Measurements from ENCODE around the gene ENPP6. TPM values are rescaled to one million over a fixed set of nuclear protein-coding genes. Genes with fewer than 3 reads are reported as not detected.

ENPP6 gene
- not detected for total RNA-seq

DNA sequence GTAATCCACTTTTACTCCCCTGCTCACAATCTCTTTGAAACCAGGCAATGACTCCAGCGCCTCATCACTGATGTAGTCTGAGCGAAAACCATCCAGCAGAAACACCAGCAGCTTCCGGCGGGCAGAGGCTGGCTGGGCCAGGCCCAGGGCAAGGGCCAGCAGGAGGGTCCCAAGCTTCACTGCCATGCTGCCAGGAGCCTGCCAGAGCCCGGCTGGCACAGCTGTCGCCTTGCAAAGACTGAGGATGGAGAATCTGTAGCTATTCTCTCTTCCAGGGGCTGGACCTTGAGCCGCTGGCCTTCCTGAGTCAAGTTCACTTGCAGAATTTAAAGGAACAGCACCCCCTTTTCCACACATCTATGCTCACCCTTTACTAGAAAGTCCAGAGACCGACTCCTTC, at the start of gene ENPP6:
Gene ENPP6 (minus strand): TSS at position 240 of the 400 bp plus-strand sequence. CDS start 54 bp downstream, at position 186.
- ATAC-seq, result no peak

DNA sequence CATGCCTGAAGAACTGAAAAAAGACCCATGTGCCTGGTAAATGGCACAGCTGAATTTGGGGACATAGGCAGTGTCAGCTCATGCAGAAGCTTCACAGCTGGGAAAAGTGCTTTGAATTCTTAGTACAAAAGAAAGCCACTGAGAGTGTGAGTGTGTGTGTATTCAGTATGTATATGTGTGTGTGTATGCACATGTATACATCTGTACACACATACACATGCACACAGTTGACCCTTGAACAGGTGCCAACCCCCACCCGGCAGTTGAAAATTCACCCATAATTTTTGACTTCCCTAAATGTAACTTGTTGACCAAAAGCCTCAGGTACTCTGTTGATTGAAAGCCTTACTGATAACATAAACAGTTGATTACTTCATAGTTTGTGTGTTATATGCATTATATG, 49.5 kb upstream of the ENPP6 start:
- no peak for ATAC-seq

DNA sequence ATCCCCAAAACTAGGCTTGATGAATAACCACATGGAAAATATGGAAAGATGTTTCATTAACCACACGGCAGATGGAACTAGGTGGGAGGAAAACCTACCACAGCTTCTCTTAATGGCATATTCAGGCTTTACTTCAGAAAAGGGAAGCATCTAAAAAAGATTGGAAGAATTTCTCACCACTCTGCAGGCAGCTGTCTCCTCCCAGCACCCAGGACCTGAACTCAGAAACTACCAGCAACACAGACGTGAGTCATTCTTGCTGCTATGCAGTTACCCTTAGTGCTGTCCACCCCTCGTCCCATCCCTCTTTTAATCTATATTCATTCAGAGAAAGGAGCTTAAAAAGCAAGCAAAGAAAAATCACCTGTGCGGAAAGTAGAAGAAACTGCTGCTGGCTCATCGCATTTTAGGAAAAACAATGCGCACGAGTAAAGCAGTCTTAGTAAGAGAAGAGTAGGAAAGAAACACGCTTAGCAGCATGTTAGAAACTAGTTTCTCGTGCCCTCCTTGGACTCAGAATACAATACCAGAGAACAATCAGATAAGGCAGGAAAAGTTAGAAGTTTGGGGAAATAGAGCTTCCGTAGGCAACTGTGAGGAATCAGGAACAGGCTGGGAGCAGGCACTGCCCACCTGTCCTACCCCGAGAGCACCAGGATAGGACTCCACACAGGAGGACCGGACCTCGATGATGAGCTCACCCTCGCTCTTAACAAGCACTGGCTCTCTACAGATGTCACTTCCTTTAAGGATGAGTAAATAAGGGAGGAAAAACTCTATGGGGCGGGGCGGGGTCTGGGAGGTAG, 48.1 kb upstream of the ENPP6 start:
- ATAC-seq, result no peak

GRCh38 chr4:184263910-184264732, 46.4 kb upstream of the ENPP6 start:
- ATAC-seq, result peak; percentile 81

- no peak for ATAC-seq
These were observed 45.8 kb upstream of the ENPP6 start for GRCh38 chr4:184263461-184263860.

DNA sequence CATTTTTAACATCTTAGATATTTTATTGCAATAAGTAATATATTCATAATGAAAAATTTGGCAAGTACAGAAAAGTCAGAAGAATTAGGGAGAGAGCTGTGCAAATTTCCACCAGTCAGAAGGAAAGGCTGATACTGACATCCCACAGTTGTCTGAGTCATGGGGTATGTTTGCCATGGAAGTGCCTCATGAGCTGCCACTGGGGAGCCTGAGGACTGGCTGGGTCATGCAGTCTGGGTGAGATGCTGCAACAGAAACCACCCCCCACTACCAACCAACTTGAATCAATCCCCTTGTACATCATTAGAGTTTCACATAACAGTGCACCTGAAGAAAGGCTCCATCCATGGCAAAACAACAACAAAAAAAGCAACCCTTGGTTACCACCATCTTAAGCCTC, 45.2 kb upstream of the ENPP6 start:
- no peak for ATAC-seq

- no peak for ATAC-seq
These were observed 43.6 kb upstream of the ENPP6 start for GRCh38 chr4:184261246-184261645.

DNA sequence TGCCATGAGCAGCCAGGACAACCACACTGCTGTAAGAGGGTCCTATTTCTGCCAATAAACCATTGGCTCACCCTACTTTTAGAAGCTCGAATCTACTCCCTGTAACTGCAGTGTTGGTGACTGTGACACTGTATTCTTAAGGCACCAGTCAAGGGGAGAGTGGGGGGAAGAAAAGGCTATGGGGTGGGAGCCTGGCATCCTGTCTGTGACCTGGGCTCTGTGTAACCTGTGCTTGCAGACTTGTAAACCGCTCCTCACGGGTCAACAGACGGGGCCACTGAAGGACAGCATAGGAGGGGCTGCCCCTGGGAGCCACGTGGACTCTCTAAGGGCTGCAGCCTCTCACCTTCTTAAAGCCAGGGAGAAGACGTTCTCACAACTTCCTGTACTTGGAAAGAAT, 42.2 kb upstream of the ENPP6 start:
- no peak for ATAC-seq

DNA sequence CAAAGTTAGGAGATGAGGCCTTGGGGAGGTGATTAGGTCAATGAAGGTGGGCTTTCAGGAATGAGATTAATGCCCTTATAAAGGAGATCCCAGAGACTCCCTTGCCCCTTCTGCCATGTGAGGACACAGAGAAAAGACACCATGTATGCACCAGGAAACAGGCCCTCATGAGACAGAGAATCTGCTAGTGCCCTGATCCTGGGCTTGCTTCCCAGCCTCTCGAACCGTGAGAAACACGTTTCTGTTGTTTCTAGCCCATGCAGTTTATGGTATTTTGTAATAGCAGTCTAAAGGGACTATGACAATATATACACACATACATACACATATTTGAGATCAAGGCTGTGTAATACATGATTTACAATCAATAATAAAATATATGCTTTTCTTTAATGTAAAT, 41.4 kb upstream of the ENPP6 start:
- ATAC-seq, result no peak

- ATAC-seq, result no peak
These were observed 38.4 kb upstream of the ENPP6 start for GRCh38 chr4:184255871-184256642.

GRCh38 chr4:184255361-184255760, 37.7 kb upstream of the ENPP6 start:
- no peak for ATAC-seq

DNA sequence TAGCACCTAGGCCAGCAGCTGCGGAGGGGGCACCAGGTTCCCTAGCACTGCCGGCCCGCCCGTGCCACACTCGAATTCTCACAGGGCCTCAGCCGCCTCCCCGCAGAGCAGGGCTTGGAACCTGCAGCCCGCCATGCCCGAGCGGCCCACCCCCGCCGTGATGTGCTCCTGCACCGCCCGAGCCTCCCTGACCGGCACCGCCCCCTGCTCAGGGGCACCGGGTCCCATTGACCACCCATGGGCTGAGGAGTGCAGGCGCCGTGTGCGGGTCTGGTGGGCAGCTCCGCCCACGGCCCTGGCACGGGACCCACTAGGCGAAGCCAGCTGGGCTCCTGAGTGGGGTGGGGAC, 35.4 kb upstream of the ENPP6 start:
- ATAC-seq, result peak; percentile 18

- peak; percentile 26 for ATAC-seq
These were observed 34.7 kb upstream of the ENPP6 start for GRCh38 chr4:184252136-184253071.

DNA sequence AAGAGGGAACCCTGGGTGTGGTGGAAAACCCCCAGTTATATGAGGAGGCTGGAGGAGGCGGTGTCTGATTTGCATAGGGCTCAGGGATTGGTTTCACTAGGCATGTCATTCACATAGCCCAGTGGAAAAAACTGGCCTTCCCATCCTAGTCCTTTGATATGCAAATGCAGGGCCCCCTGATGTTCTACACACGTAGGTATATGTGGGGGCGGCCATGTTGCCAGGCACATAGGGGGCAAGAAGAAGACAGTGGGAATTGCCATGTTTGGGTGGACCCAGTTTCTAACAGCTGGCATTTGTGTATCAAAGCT, 34.0 kb upstream of the ENPP6 start:
- ATAC-seq, result no peak

- ATAC-seq, result peak; percentile 57
These were observed 33.4 kb upstream of the ENPP6 start for GRCh38 chr4:184250795-184251669.

GRCh38 chr4:184248216-184248615, 30.5 kb upstream of the ENPP6 start:
- no peak for ATAC-seq

DNA sequence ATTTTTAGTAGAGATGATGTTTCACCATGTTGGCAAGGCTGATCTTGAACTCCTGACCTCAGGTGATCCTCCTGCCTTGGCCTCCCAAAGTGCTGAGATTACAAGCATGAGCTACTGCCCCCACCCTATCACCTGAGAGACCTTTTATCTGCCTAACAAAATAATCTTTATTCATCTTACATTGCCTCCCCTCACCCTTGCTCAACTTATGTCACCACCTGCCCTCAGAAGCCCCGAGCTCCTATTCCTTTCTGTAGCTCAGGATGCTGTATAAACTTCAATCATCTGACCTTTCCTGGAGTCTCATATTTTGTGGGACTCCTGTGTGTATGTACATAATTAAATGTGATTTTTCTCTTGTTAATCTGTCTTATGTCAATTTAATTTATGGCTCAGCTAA, 29.7 kb upstream of the ENPP6 start:
- ATAC-seq, result no peak

- ATAC-seq, result no peak
These were observed 28.8 kb upstream of the ENPP6 start for GRCh38 chr4:184246426-184246825.

DNA sequence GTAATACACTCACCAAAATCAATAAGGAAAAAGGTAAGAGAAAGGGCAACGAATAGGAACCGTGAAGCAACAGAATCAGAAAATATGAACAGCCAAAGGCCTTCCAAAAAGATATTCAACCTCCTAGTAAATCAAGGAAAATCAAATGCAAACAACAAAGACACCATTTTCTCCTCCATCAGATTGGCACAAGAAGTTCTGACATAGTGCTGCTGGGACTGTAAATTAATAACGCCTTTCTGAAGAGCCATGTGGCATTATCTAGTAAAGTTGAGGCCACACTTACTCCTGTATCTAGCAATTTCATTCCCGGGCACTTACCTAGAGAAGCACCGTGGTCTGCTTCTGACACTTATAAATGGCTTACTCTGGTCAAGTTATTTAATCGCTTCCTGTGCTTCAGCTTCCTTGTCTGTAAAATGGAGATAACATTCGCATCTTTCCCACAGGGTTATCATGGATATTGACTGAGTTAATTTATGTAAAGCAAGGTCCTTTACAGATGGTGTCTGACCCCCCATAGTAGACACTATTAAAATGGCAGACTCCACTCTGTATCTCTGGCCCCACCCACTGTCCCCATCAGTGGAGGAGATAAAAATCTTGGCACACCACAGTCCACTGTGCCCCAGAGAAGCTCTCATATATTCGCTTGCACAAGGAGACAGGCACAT, 20.5 kb upstream of the ENPP6 start:
- ATAC-seq, result no peak

DNA sequence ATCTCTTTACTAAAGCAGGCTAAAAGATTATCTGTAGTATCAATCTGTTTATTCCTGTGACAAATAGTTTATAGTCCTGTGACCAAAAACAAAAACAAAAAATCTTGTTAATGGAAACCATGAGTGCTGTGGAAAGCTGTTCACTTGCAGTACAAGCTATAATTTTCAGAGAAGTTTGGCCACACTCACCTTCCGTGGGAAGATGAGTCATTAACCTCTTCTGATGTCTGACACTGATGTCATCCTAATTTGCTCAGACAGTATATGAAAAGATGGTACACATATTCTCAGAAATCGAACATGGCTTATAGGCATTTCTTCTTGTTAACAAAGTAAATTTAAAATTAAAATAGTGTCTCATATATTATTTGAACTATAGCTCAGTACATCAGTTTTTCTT, 19.9 kb upstream of the ENPP6 start:
- ATAC-seq, result no peak

DNA sequence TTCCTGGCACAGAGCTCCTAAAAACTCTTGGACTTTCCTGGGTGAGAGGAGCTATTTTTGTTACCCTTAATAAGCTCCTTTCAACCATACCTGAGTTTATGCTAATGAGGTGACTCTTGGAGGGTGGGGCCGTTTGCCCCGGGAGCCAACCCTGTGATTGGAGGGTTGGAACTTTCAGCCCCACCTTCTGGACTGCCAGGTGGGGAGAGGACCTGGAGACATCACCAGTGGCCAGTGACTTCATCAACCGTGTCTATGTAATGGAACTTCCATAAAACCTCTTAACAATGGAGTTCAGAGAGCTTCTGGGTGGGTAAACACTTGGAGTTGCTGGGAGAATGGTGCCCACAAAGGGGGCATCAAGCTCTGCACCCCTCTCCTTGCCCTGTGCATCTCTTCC, 17.9 kb upstream of the ENPP6 start:
- no peak for ATAC-seq
